ENCODE data around the gene ISG20.

ISG20 gene

DNA sequence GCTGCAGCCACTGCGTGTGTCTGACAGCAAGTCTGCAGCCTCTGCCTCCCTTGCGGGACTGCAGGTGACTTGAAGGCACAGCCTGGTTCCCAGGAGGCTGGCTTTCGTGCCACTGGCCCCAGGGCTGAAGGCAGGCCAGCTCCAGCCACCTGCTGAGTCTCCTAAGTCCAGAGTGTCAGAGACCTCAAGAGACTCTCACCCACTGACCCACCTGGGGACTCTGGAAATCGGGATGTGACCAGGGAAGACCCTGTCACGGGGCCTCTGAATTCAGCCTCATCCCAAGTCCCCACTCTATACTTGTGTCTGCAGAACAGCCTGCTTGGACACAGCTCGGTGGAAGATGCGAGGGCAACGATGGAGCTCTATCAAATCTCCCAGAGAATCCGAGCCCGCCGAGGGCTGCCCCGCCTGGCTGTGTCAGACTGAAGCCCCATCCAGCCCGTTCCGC lies 16.3 kb downstream of the ISG20 start:
- DNase-seq (ENCODE audit: low read depth) = no peak

DNA sequence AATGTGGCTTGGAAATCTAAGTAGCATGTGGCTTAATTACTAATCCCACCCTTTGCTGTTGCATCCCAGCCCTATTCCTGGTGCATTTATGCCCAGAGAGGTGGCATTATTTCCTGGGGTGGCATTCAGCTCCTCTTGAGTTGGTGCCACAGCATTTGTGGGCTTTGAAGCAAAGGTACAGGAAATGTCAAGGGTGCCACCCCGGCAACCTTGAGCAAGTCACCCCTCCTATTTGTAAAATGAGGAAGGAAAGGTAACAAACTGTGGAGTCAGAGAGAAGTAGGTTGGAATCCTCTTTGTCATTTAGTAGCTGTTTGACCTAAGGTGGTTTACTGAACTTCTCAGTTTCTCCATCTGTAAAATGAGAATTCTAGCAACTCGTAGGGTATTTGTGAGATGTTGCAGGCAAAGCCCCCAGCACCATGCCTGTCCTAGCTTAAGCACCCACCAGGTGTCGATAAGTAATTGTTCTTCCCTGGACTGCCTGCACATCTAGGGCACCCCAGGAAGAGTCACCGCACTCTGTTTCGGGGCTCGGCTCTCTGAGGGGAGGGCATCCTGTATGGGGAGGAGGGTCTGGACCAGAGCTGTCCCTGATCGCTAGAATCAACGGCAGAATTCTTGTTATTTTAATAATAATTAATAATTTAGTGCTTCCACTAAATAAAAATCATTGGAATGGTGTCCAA lies 17.1 kb downstream of the ISG20 start:
- no peak for DNase-seq (ENCODE audit: low read depth)

DNA sequence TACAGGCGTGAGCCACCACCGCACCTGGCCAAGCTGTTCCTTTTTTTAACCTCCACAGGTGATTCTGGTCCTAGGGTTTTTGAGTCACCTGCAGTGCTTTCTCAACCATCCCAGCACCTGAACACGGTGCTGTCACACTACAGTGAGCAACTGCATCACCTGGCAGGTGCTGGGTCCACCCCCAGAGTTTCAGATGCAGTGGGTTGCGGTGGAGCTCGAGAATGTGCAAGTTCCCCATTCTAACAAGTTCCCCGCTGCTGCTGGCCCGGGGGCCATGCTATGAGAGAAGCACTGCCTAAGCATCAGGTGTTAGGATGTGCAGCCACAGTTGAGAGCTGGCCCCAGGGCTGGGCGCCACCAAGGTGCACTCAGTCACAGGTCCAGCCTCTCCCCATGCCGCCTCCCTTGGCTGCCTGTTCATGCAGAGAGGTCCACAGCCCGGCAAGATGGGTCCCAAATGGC lies 18.0 kb downstream of the ISG20 start:
- DNase-seq (ENCODE audit: low read depth) = no peak

GRCh38 chr15:88657326-88658069 lies 18.7 kb downstream of the ISG20 start:
- peak; percentile 30 for DNase-seq (ENCODE audit: low read depth)

DNA sequence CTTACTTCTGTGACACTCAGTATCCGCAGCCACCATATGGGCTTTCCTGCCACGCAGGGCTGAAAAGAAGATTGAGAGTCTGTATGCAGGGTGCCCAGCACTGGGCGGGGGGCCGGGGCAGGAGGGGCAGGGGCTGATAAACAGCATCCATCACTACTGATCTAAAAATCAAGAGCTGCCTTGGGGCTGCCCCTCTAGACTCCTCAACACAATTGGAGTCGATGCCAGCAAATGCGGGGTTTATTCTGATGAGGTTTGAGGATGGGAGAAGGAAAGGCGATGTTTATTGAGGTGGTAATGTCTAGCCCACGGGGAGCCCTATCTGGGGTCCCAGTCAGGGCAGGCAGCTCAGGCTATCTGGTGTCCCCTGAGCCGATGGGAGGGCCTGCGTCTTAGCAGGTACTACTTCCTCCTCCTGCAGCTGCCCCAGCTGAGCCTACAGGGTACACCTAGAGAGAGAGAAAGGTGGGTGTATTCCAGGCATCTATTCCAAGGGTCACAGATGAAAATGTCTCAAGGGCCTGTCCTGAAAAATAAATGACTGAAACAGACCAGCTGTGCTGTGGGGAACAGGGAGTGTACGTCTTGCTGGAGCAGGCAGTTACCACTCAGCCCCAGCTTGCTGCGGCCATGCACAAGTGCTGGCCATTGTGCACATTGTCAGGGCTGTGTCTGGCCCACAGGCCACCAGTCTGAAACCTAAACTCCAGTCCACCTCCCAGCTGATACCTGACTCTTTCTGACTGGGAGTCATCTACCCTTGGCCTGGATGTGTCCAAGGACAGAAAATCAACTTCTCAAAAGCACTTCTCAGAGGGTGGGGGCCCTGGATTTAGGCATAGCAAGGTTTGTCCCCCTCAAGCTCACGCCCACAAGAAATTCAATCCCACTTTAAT lies 19.5 kb downstream of the ISG20 start:
- DNase-seq (ENCODE audit: low read depth) = no peak

GRCh38 chr15:88658972-88659931 lies 20.4 kb downstream of the ISG20 start:
- DNase-seq (ENCODE audit: low read depth) = peak; percentile 58

GRCh38 chr15:88661041-88661700 lies 22.4 kb downstream of the ISG20 start:
- DNase-seq (ENCODE audit: low read depth) = peak; percentile 55

DNA sequence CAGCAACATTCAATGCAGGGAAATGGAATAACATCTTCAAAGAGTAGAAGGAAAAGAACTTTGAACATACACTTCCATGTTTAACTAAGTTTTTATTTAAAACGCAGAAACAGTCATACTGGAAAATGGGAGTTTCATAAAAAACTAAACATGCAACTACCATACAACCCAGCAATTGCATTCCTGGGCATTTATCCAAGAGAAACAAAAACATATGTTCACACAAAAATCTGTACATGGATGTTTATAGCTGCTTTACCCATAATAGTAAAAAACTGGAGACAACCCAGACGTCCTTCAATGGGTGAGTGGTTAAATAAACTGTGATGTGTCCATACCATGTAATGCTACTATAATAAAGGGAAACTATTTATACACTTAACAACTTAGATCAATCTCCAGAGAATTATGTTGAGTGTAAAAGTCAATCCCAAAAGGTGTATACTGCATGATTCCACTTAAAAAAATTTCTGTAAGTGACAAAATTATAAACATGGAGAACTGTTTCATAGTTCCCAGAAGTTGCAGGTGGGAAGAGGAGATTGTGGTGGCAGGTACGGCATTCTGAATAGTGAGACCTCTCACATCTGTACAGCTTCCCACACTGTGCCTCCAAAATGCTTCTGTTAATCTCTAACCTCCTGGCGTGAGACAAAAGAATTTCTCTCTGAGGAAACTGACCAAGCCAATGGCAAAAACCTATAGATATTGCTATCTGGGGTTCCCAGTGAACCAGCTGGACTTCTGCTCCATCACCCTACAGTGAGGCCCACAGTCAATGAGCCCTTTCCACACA lies 23.1 kb downstream of the ISG20 start:
- DNase-seq (ENCODE audit: low read depth) = no peak

GRCh38 chr15:88663141-88663621 lies 24.4 kb downstream of the ISG20 start:
- peak; percentile 25 for DNase-seq (ENCODE audit: low read depth)

DNA sequence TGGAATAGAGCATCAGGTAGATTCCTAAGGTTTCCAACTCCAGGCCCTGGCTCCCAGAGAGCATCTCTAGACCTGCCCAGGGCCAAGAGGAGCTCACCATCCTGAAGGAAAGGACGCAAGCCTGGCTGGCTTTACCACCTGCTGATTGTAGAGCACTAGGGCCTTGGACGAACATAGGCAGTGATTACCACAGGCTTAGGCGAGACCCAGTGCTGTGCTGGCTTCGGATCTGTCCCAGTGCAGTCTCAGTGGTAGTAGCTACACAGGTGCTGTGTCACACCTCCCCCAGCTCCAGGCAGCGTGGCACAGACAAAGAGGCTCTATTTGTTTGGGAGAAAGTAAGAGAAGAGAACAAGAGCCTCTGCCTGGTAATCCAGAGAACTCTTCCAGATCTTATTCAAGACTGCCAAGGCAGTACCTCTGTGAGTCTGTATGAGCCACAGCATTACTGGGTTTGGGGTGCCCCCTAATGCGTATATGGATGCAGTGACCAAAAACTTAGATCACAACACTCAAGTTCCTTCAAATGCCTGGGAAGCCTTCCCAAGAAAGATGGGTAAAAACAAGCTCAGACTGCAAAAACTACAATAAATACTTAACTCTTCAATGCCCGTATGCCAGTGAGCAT lies 25.4 kb downstream of the ISG20 start:
- DNase-seq (ENCODE audit: low read depth) = no peak

DNA sequence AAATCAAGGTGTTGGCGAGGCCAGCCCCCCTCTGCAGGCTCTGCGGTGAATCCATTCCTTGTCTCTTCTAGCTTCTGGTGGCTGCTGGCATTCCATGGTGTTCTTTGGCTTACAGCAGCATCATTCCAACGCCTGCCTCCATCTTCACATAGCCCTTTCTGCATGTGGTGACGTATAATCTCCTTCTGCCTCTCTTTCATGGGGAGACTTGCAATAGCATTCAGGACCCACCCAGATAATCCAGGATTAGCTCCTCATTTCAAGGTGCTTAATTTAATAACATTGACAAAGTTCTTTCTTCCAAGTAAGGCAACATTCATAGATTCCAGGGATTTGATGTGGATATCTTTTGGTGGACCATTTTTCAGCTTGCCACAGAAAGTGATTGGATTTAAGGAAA lies 35.8 kb downstream of the ISG20 start:
- DNase-seq (ENCODE audit: low read depth) = no peak

GRCh38 chr15:88678755-88679154 lies 39.9 kb downstream of the ISG20 start:
- DNase-seq (ENCODE audit: low read depth) = no peak

- no peak for DNase-seq (ENCODE audit: low read depth)
Measured at GRCh38 chr15:88680241-88681001, 41.6 kb downstream of the ISG20 start.

GRCh38 chr15:88681610-88682221 lies 42.9 kb downstream of the ISG20 start:
- no peak for DNase-seq (ENCODE audit: low read depth)

DNA sequence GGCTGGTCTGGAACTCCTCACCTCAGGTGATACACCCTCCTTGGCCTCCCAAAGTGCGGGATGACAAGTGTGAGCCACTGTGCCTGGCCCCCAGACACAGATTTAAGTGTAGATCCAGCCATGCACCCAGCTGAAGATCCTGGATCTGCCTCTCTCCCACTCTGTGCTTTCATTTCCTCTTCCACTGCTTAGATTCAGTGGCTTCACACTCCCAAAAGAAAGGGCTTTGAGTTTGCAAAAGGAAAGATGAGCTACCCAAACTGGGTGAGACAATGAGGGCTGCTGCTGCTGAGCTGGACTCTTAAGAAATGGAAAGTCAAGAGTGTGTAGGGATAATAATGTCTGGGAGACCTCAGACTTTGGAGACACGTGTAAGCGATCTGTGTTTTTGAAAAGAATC lies 45.5 kb downstream of the ISG20 start:
- DNase-seq (ENCODE audit: low read depth) = no peak

GRCh38 chr15:88686166-88686565 lies 47.4 kb downstream of the ISG20 start:
- DNase-seq (ENCODE audit: low read depth) = no peak

DNA sequence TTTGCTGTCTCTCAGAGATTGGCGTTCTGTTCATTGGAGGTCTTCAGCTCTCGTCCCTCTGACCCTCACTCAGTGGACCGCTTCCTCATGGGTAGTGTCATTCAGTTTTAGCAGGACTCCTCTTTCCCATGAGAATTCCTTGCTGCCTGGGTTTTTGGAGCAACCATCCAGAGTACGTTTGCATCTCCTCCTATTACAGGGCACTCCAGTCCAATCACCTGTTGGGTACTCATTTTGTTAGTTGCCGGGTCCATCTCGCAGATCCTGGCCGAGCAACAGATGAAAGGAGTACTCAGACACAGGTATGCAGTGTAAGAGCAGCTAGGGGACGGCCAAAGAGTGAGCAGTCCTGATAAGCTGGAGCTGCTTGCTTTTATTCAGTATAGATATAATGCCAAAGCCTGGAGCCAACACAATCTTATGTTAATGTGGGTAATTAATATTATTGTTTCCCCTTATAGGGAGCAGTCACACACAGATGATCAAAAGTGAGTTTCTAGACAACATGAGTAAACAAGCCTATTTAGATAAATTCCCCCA lies 49.6 kb downstream of the ISG20 start:
- DNase-seq (ENCODE audit: low read depth) = no peak

DNA sequence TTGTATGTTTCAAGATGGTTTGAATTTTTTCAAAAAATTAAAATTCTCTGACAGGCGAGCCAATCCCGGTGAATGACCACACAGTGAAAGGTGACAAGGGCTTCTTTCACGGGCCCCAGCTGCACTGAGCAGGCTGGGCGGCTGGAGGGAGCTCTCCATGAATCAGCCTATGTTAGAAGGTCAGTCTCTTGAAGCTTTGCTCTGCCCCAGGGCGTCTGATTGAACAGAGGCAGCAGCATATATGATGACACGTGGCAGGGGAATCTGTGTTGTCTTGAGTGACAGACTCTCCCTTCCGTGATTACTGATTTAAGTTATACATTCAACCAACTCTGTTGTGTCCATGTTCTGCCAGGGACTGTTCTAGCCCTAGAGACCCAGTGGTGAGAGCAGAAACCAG lies 51.5 kb downstream of the ISG20 start:
- no peak for DNase-seq (ENCODE audit: low read depth)
